GM10266 (cell line): ENCODE data around the gene LZTR1.

ENCODE experiments used
- DNase-seq: peaks from one replicate; pipeline ENCODE4 v3.0.0; 2012; ENCODE audit errors: extremely low spot score
- CTCF ChIP-seq: IDR thresholded peaks from 2 replicates; pipeline ENCODE4 v1.5.1; 2012; ENCODE audit warnings: mild to moderate bottlenecking, low read depth; ENCODE audit not compliant: control insufficient read depth, insufficient read depth; ENCODE audit errors: missing control alignments

LZTR1 gene

DNA sequence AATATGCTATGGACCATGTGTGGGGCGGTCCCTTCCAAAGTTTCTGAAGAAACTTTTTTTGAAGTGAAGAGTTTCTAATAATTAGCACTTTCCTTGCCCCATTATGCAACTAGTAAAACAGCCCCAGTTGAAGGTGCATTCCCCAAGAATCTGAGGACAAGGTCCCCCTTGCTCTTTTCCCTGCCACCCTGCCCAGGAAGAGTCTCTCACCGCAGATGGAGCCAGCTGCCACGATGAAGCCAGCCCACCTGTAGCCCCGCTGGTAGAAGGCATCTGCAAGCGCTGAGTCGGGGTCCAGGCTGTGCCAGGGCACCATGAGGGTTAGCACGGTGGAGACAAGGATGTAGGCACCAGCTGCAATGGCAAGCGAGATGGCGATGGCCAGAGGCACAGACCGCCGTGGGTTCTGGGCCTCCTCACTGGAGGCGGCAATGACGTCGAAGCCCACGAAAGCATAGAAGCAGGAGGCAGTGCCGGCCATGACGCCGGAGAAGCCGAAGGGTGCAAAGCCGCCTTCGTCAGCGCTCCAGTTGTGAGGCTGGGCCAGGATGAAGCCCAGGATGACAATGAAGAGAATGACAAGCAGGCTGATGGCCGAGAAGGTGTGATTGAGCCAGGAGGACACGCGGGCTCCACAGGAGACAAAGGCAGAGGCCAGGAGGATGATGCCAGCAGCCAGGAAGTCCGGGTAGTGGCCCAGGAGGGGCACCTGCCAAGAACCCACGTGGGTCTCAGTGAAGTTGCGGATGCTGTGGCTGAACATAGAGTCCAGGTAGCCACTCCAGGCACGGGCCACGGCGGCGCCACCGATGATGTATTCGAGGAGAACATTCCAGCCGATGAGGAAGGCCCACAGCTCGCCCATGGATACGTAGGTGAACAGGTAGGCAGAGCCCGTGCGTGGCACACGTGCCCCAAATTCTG is 48.8 kb downstream of the LZTR1 start:
- TF ChIP-seq CTCF = no peak
- no peak for DNase-seq

DNA sequence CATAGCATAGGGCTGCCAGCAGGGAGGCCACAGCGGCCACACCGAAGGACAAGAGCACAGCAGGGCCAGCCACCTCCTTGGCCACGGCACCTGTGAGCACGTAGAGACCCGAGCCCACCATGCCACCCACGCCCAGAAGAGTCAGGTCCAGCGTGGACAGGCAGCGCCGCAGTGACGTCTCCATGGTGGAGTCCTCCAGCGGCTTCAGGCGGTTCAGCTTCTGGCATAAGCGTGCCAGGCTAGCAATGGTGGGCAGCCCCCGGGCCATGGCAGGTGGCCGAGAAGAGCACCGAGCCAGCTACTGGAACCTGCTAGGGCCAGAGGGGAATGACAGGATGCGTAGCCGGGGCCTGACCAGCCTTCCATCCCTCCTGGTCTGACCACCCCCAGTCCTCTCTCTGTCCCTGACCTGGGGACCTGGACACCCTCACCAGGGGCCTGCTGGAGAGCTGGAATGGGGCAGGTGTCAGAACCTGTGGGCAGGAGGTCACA is 49.5 kb downstream of the LZTR1 start:
- DNase-seq = no peak
- no peak for TF ChIP-seq CTCF

- no peak for TF ChIP-seq CTCF
- no peak for DNase-seq
Observed at GRCh38 chr22:21032037-21032867, 50.2 kb downstream of the LZTR1 start, which contains the start of gene SLC7A4. Gene SLC7A4, minus strand, starts transcription at chr22:21032561. Its CDS starts 749 bp downstream, at chr22:21031812.

DNA sequence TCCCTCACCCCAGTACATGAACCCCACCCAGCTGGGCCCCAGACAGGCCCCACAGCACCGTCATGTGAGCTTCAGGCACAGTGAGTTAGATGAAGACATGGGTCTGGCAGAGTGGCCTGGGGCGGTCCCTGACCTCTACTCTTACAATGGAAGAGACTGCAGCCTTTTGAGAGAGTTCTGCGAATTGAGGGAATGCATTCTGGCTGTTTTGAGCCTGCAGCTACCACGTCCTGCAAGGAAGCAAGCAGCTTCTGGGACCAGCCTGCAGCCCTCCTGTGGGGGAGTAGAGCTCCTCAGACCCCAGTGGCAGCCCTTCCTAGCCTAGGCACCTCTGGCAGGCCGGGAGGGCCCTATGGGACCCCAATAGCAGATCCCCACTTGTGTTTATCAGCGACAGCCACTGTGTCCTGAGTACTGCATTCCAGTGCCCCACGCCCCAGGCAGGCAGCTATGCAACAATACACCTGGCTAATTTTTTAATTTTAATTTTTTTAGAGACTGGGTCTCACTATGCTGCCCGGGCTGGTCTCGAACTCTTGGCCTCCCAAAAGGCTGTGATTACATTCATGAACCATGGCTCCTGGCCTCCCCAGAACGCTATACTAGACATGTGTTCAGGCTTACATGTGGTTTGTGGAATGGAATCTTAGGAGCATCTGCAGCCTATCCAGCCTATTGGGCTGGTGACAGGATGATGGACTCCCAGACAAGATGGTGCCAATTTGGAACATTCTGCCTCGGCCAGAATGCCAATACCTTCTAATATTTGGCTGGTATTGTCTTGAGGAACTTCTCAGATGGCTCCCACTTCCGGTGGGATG is 51.0 kb downstream of the LZTR1 start:
- DNase-seq = no peak
- TF ChIP-seq CTCF = no peak

DNA sequence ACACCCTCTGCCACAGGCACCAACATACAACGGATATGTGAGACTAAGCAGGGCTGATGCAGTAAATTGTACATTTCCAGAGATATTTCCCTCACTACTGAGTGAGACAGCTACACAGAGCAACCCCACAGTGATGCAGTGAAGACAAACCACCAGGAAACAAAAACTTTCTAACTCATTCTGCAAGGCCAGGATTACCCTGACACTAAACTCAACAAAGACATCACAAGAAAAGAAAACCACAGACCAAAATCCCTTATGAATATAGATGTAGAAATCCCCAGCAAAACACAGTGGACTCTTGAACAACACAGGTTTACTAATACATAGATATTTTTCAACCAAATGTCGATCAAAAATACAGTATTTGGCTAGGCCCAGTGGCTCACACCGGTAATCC is 51.8 kb downstream of the LZTR1 start:
- TF ChIP-seq CTCF = no peak
- DNase-seq = no peak

DNA sequence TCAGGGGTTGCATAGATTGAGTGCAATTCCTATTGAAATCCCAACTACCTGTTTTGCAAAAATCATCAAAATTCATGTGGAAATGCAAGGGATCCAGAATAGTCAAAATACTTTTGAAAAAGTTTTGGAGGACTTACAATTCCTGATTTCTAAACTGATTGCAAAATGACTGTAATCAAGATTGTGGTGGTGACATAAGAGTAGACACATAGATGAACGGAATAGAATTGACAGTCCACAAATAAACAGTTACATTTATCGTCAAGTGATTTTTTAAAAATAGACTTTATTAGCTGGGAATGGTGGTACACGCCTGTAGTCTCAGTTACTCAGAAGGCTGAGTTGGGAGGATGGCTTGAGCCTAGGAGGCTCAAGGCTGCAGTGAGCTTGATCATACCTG is 52.9 kb downstream of the LZTR1 start:
- no peak for TF ChIP-seq CTCF
- no peak for DNase-seq
